ENCODE measurements around the gene APBB3.

The APBB3 gene

DNA sequence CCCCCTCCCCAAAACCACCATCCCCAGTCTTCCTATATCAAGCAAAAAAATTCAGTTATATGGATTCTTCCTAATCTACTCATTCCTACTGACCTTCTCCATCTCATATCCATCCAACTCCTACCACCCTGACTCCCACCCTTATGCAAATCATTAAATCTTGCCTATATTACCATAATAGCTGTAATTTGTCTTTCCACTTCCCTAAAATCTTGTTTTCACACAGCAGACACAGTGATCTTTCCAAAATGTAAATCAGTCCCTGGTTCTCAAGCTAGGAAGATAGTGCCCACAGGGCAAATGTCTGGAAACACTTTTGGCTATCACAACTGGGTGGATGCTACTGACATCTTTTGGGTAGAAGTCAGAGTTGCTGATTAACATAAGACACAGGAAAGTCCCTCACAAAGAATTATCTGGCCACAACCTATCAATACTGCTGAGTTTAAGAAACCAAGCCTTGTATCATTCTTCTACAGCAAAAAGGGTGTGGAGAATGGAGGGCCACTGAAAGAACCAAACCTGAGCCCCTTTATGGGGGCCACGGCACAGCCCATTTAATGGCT is 8.6 kb downstream of the APBB3 start:
- in situ Hi-C loops (cut with HindIII; ENCODE audit: low sequenced_read_pairs), result no loop called here

DNA sequence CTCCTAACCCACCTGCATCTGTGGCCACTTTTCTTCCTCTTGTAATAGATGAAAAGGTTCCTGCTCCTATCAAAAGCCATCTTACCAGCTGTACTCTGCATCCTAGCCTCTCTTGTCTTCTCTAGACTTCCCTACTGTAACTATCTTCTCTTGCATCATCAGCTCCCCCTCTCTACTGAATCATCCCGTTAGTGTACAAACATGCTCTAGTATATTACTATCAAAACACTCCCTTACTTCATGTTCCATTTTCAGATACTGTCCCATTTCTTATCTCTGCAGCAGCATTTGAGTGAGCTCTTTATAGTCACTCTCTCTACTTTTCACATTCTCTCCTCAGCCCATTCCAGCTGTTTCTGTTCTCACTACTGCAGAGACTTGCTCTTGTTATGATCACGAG is 9.9 kb downstream of the APBB3 start:
- in situ Hi-C loops (cut with HindIII; ENCODE audit: low sequenced_read_pairs), result no loop called here

DNA sequence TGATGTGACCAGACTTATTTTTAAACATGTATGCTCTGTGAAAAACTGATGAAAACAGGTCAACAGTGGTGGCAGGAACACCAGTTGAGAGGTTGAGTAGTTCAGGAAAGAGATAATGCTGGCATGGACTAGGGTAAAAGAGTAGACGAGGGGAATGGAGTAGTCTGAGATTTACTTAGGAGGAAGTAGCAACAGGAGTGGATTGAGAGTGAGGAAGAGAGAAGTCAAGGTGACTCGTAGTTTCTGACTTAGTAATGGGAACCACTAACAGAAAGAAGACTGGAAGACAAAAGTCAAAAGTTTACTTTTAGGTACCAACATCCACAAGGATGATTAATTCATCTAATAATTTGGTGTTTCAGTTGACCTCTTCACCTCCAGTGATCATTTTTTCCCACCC is 10.7 kb downstream of the APBB3 start:
- in situ Hi-C loops (cut with HindIII; ENCODE audit: low sequenced_read_pairs), result no loop called here

DNA sequence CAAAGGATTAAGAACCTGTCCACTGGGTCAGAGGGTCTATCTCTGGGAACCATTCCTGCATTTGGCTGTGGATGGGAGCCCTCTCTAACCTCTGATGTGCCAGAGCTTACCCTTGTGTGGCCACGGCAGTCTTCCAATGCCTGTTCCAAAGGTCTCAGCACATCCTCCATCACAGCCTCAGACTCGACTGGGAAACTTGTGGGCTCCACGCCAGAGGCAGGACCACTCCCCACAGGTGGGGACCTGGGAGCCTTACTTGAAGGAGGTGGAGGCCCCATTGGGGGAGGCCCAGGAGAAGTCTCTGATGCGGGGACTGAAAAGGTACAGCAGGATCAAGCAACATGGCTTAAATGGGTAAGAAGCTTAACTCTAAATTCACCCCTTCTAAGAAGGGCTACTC is 12.5 kb downstream of the APBB3 start:
- in situ Hi-C loops (cut with HindIII; ENCODE audit: low sequenced_read_pairs), result no loop called here

DNA sequence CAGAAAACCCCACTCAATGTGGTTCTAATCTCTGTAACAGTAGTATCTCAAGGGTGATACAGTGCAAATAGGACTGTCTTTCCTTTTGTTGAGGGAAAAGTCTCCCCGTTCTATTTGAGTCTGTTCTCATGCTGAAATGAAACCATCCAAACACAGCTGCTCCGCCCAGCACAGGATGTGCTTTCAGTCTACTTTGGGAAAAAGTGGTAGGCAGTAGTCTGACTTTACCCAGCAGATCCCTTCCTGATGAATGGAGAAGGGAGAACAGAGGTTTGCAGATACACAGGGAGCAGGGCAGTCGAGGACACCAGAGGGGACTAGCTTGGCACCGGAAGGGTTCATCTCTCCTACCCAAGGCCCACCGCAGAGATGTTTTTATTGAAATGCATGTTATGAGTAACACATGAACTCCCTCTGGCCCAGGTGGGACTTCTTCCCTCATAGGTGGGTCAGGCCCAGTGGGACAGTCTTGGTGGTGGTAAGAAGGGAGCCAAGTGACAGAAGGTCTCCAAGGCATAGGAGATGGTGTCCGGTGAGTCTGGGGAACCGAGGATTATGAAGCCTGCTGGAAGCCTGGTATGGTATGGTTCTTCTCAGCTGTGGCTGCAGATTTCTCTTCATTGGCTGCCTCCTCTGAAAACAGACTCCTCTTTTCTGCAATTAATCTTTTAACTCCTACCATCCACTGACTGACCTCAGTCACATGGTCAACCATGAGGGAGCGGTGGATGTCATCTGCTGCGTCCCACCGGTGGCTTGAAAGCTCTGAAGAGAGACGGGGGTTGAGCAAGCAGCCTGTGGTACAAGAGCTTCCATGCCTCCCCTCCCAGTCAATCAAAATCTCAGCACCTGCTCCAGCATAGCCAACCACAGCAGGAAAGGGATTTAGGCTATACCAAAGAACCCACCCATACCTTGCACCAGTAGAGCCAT is 14.0 kb downstream of the APBB3 start:
- in situ Hi-C loops (cut with HindIII; ENCODE audit: low sequenced_read_pairs), result no loop called here

DNA sequence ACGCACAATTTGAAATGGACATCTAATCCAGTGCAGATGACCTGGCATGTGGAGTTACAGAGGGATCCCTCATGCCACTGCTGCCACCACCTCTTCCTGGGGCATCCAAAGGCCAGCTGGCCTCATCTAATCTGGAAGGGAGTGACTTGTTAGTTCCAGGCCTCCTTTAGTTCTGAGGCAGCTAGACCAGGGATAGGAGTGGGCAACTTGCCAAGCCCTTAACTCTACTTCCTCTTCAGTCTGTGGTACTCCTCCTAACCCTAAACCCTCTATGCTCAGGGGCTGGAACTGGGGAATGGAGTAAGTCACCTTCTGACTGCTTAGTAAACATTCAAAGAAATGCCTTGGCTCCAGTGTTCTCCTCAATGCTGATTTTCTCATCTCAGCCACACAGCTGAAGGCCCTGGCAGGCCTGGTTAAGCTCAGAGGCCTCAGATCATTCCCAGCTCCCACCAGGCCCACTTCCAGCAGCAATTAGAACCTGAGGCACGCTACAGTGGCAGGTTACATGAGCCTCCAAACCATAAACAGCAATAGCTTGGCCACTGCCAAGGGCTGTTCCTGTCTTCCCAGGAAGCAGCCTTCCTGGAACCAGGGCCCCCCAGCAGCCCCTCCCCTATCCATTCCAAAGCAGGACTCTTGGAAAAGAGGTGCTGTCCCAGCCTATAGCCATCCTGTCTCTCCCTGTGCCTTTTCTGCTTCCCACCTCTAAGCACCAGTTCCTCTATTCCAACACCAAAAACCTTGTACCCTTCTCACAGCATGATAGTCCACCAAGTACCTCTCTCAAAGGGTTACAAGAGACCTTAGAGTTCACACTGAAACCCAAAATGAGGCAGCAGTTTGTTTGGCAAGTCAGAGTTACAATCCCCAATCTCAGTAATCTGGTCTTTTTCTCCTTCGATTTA is 14.9 kb downstream of the APBB3 start:
- in situ Hi-C loops (cut with HindIII; ENCODE audit: low sequenced_read_pairs), result no loop called here

DNA sequence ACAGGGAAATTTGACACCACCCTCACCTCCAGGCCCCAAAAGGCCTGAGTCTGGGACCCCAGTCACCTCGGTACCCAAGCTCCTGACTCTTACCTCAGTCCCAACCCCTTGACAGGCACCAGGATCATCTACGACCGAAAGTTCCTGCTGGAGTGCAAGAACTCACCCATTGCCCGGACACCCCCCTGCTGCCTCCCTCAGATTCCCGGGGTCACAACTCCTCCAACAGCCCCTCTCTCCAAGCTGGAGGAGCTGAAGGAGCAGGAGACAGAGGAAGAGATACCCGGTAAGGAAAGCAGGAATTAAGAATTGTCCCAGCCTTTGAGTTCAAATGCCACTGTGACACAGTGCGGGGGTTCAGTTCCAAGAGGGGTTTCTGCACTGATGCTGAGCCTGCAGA is 15.6 kb downstream of the APBB3 start:
- in situ Hi-C loops (cut with HindIII; ENCODE audit: low sequenced_read_pairs), result no loop called here

DNA sequence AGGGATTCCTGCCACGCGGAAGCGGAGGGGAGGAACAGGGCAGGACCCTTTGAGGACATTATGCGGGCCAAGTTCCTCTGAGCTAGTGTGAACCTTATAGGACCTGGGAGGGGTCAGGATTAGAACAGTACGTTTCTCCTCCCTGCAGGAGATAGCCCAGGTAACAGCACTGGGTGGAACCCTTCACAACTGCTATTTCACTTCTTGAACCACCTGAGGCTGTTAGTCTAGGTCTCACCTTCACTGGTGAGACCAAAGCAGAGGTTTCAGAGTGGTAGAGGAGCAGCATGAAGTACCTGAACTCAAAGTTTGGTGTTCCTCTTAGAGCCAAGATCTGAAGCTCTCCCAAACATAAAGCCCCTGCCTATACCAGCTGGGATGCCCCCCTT is 16.1 kb downstream of the APBB3 start:
- in situ Hi-C loops (cut with HindIII; ENCODE audit: low sequenced_read_pairs), result no loop called here

DNA sequence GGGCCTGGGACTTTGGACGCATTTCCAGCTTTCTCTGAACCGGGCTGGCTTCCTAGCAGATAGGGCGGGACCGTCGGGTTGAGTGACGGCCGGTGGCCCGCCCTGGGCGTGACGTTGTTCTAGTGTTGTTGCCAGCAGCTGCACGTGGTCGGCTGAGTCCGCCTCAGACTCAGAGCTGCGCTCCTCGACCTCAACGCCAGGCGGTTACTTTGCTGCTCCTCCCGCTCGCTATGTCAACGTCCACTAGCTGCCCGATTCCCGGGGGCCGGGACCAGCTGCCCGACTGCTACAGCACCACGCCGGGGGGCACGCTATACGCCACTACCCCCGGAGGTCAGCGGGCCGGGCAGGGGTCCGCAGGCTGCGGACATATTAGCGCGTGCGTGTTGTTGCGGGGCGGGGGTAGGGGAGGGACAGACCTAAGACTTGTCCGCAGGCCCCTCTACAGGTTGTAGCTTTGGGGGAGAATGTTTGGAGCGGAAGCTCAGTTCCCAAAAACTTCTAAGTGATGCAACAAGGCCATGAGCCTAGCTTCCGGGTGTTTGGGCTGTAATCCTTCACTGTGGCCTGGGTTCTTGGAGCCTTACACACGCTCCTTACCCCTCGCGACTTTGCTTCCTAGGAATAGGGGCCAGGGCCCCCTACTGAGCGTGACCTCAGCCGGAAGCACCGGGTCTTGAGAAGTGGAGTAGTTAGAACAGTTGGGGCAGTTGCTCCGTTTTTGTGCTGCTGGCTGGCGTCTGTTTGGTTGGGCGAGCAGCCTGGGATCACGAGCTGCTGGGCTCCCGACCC is 16.7 kb downstream of the APBB3 start, which contains the start of gene EIF4EBP3:
Gene EIF4EBP3 (plus strand): TSS at position 155 of the 792 bp plus-strand sequence. CDS start 76 bp downstream, at position 231.
- in situ Hi-C loops (cut with HindIII; ENCODE audit: low sequenced_read_pairs), result no loop called here

DNA sequence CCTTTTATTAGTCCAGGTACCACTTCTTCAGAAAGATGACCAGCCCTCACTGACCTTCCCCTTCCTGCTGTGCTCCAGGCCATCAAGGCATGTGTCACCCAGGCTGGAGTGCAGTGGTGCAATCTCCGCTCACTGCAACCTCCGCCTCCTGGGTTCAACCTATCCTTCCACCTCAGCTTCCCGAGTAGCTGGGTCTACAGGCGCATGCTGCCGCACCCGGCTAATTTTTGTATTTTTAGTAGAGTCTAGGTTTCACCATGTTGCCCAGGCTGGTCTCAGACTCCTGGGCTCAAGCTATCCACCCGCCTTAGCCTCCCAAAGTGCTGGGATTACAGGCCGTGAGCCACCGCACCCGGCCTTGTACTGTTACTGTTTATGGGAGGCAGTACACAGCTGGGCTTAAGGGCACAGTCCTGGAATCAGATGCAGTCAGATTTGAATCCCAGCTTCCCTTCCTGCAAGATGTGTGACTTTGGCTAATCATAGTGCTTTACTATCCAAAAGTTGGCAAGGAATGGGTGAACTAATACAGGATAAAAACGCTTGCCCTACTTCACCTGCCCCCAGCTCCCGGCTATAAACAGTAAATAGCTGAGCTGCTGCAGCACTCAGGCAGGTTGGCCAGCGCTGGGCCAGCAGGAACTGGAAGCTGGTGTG is 17.4 kb downstream of the APBB3 start:
- in situ Hi-C loops (cut with HindIII; ENCODE audit: low sequenced_read_pairs), result no loop called here

DNA sequence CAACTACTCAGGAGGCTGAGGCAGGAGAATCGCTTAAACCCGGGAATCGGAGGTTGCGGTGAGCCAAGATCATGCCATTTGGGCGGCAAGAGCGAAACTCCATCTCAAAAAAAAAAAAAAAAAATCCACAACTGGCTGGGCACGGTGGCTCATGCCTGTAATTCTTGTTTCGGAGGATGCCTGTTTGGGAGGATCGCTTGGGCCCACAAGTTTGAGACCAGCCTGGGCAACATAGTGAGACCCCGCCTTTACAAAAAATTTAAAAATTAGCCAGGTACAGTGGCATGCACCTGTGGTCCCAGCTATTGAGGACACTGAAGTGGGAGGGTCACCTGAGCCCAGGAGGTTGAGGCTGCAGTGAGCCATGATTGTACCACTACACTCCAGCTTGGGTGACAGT is 18.8 kb downstream of the APBB3 start:
- in situ Hi-C loops (cut with HindIII; ENCODE audit: low sequenced_read_pairs), result no loop called here

DNA sequence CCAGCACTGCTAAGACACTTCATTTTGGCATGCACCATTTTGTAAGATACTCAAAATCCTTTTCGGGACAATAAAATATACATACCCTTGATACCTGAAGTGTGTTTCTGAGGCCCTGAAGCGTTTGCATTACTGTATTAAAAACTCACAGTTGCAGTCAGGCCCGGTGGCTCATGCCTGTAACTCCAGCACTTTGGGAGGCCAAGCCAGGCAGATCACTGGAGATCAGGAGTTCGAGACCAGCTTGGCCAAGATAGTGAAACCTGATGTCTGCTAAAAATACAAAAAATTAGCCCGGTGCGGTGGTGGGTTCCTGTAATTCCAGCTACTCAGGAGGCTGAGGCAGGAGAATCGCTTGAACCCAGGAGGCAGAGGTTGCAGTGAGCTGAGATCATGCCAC is 19.4 kb downstream of the APBB3 start:
- in situ Hi-C loops (cut with HindIII; ENCODE audit: low sequenced_read_pairs), result no loop called here

DNA sequence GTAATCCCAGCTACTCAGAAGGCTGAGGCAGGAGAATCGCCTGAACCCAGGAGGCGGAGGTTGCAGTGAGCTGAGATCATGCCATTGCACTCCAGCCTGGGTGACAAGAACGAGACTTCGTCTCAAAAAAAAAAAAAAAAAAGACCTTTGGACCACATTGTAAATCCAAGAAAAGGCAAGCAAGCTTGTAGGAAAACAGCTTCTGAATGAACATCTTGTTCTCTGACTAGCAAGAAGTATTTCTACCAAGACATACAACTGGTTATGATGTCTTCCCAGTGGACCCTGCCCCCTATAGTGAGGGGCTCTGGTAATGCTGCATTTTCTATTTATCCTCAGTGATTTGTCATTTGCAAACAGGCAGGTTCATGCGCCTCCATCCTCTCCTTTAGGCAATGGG is 21.4 kb downstream of the APBB3 start:
- in situ Hi-C loops (cut with HindIII; ENCODE audit: low sequenced_read_pairs), result no loop called here

DNA sequence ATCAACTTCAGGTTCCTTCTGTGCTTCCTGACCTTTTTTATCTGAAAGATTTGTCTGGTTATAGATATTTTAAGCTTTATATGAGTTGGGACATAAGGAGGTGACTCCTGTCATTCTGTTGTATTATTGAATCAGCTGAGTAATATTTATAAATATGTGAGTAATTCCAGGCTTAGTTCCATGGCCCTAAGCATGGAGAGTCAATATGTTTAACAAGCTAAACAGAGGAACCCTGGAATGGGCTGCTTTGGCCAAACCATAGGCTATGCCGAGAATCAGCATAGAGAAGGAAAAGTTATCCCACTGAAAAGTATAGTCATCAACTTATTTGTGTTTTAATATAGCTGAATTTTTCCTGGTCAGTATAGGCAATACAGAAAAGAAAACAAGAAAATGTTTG is 24.2 kb downstream of the APBB3 start:
- in situ Hi-C loops (cut with HindIII; ENCODE audit: low sequenced_read_pairs), result no loop called here

DNA sequence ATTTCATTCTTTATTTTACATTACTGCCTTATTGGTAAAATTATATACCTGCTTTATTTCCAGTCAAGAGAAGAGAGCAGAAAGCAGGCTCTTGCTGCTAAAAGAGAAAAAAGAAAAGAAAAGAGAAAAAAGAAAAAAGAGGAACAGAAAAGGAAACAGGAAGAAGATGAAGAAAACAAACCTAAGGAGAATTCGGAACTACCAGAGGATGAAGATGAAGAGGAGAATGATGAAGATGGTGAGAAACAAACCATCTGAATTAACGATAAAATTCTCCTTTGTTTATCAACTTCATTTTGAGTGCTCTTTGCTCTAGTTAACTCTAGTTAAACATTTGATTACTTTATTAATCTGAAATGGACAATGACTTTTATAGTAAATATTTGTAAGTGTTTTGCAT is 40.4 kb downstream of the APBB3 start:
- in situ Hi-C loops (cut with HindIII; ENCODE audit: low sequenced_read_pairs), result no loop called here

DNA sequence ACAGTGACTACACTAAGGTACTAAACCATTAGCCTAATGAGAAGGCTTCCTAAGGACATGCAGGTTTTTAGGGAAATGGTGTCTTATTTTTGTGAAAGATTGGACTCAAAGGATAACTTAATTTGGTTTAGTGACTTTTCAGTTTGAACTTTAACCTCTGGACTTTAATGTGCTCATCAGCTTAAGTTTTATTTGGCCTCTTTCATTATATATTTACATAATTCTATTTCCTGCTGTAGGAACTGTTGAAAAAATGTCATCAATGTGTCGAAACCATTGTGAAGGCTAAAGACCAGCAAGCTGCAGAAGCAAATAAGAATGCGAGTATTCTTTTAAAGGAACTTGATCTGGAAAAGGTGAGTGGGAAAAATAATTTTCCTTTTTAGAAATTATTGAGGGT is 51.3 kb downstream of the APBB3 start:
- in situ Hi-C loops (cut with HindIII; ENCODE audit: low sequenced_read_pairs), result no loop called here

DNA sequence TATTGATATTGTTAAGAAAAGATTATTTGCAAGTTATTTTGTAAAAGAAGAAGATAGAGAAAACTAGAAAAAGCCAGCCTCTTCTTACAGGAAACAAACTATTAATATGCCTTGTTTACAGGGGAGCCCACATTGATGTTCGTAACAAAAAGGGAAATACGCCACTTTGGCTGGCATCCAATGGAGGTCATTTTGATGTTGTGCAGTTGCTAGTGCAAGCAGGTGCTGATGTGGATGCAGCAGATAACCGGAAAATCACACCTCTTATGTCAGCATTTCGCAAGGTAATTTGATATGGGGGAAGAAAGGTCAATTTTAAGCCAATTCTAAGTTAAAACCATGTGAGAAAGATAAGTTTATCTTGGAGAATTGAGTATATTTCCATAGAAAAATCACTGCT is 54.5 kb downstream of the APBB3 start:
- in situ Hi-C loops (cut with HindIII; ENCODE audit: low sequenced_read_pairs), result no loop called here
